ENCODE results near the gene MCRIP1. TPM values are rescaled to one million over a fixed set of nuclear protein-coding genes. Genes with fewer than 3 reads are reported as not detected.

The MCRIP1 gene
- total and polyA plus RNA-seq, 2 of the 13 experiments (the other 11 are each of a cell fraction or from before 2014, with no cell fraction given) = 79.7 to 84.9 TPM

GRCh38 chr17:81859906-81860755, 27.0 kb upstream of the MCRIP1 start, which contains the start of gene P4HB (continued):
- TF ChIP-seq AGO2 (optimal IDR thresholded peaks at IDR 0.05; ENCODE audit: low read depth, low read length) = peak; percentile 92
- 0 out of 2 replicates have a peak, but pooled peaks have one; percentile 27 for TF ChIP-seq HOXD1 (CRISPR knock-in tag; IDR thresholded peaks at IDR 0.05)
- TF ChIP-seq SAP130 (CRISPR knock-in tag; IDR thresholded peaks at IDR 0.05; ENCODE audit: low read depth) = peak; percentile 61
- TF ChIP-seq HNRNPH1 (optimal IDR thresholded peaks at IDR 0.05; ENCODE audit: low read depth, low read length) = no peak
- 0 out of 2 replicates have a peak, but pooled peaks have one; percentile 9 for TF ChIP-seq ZNF552 (CRISPR knock-in tag; IDR thresholded peaks at IDR 0.05; ENCODE audit: borderline replicate concordance)
- TF ChIP-seq FOXO1 (CRISPR knock-in tag; IDR thresholded peaks at IDR 0.05) = peak; percentile 58
- TF ChIP-seq, protein P1, sequence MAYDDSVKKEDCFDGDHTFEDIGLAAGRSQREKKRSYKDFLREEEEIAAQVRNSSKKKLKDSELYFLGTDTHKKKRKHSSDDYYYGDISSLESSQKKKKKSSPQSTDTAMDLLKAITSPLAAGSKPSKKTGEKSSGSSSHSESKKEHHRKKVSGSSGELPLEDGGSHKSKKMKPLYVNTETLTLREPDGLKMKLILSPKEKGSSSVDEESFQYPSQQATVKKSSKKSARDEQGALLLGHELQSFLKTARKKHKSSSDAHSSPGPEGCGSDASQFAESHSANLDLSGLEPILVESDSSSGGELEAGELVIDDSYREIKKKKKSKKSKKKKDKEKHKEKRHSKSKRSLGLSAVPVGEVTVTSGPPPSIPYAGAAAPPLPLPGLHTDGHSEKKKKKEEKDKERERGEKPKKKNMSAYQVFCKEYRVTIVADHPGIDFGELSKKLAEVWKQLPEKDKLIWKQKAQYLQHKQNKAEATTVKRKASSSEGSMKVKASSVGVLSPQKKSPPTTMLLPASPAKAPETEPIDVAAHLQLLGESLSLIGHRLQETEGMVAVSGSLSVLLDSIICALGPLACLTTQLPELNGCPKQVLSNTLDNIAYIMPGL (CRISPR knock-in tag; IDR thresholded peaks at IDR 0.05; ENCODE audit: borderline replicate concordance in 1 of 2, low read depth in 1 of 2) = peak in 1 of 2 experiments; percentile 42; a peak in 2 of 4 replicates
- no peak for TF ChIP-seq CSRNP2 (CRISPR knock-in tag; conservative IDR thresholded peaks at IDR 0.05; ENCODE audit: low read depth)
- peak; percentile 60; the same call in 1 of the 2 replicates for TF ChIP-seq HDAC1 (CRISPR knock-in tag; IDR thresholded peaks at IDR 0.05)
- TF ChIP-seq ZSCAN31 (CRISPR knock-in tag; IDR thresholded peaks at IDR 0.05; ENCODE audit: low read depth) = no peak; the same call in 1 of the 2 replicates
- TF ChIP-seq KDM4B (CRISPR knock-in tag; IDR thresholded peaks at IDR 0.05) = no peak
- TF ChIP-seq RNF2 (conservative IDR thresholded peaks at IDR 0.05; ENCODE audit: low read depth) = no peak
- TF ChIP-seq, protein P2, sequence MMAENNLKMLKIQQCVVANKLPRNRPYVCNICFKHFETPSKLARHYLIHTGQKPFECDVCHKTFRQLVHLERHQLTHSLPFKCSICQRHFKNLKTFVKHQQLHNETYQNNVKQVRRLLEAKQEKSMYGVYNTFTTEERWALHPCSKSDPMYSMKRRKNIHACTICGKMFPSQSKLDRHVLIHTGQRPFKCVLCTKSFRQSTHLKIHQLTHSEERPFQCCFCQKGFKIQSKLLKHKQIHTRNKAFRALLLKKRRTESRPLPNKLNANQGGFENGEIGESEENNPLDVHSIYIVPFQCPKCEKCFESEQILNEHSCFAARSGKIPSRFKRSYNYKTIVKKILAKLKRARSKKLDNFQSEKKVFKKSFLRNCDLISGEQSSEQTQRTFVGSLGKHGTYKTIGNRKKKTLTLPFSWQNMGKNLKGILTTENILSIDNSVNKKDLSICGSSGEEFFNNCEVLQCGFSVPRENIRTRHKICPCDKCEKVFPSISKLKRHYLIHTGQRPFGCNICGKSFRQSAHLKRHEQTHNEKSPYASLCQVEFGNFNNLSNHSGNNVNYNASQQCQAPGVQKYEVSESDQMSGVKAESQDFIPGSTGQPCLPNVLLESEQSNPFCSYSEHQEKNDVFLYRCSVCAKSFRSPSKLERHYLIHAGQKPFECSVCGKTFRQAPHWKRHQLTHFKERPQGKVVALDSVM (CRISPR knock-in tag; IDR thresholded peaks at IDR 0.05) = peak; percentile 15; the same call in 1 of the 2 replicates
- TF ChIP-seq CHD4 (IDR thresholded peaks at IDR 0.05; ENCODE audit: borderline replicate concordance, low read length) = no peak
- TF ChIP-seq KAT7 (CRISPR knock-in tag; IDR thresholded peaks at IDR 0.05; ENCODE audit: borderline replicate concordance) = peak; percentile 44; the same call in 1 of the 2 replicates
- TF ChIP-seq KLF11 (CRISPR knock-in tag; IDR thresholded peaks at IDR 0.05) = no peak
- TF ChIP-seq ZBTB4 (CRISPR knock-in tag; IDR thresholded peaks at IDR 0.05; ENCODE audit: borderline replicate concordance) = peak; percentile 9; the same call in 1 of the 2 replicates
- TF ChIP-seq RELA (CRISPR knock-in tag; IDR thresholded peaks at IDR 0.05) = 0 out of 2 replicates have a peak, but pooled peaks have one; percentile 21
- no peak for TF ChIP-seq ATF1 (CRISPR knock-in tag; IDR thresholded peaks at IDR 0.05)
